Ishikawa (cell line): ENCODE measurements around the gene JAG2.

Experiments
- CEBPB ChIP-seq: IDR thresholded peaks from 2 replicates; pipeline ENCODE4 v1.6.1; 2012
- CREB1 ChIP-seq: IDR thresholded peaks from 2 replicates; pipeline ENCODE4 v1.6.1; 2012; ENCODE audit warnings: low read depth
- EGR1 ChIP-seq: IDR thresholded peaks from 2 replicates; pipeline ENCODE4 v1.6.1; 2012
- EP300 ChIP-seq: IDR thresholded peaks from 2 replicates; pipeline ENCODE4 v1.6.1; 2012; ENCODE audit warnings: borderline replicate concordance
- FOXM1 ChIP-seq: IDR thresholded peaks from 2 replicates; pipeline ENCODE4 v1.6.1; 2012; ENCODE audit warnings: low read depth, borderline replicate concordance
- NFIC ChIP-seq: IDR thresholded peaks from 2 replicates; pipeline ENCODE4 v1.6.1; 2012
- RAD21 ChIP-seq: IDR thresholded peaks from 2 replicates; pipeline ENCODE4 v1.6.1; 2012; ENCODE audit warnings: low read depth
- TAF1 ChIP-seq: IDR thresholded peaks from 2 replicates; pipeline ENCODE4 v1.6.1; 2012; ENCODE audit warnings: low read depth, mild to moderate bottlenecking
- TCF12 ChIP-seq: IDR thresholded peaks from 2 replicates; pipeline ENCODE4 v1.6.1; 2012; ENCODE audit warnings: low read depth
- TEAD4 ChIP-seq: IDR thresholded peaks from 2 replicates; pipeline ENCODE4 v1.6.1; 2012
- YY1 ChIP-seq: IDR thresholded peaks from 2 replicates; pipeline ENCODE4 v1.6.1; 2012; ENCODE audit warnings: low read depth
- ZBTB7A ChIP-seq: IDR thresholded peaks from 2 replicates; pipeline ENCODE4 v1.6.1; 2012; ENCODE audit warnings: low read depth
- TF ChIP-seq, protein P1 (sequence below): IDR thresholded peaks from 2 replicates; pipeline ENCODE4 v1.6.1; 2012; ENCODE audit warnings: low read depth, mild to moderate bottlenecking
- TF ChIP-seq, protein P2 (sequence below): IDR thresholded peaks from 2 replicates; pipeline ENCODE4 v1.6.1; 2012
- TF ChIP-seq, protein P3 (sequence below): IDR thresholded peaks from 2 replicates; pipeline ENCODE4 v1.6.1; 2012

The JAG2 gene

DNA sequence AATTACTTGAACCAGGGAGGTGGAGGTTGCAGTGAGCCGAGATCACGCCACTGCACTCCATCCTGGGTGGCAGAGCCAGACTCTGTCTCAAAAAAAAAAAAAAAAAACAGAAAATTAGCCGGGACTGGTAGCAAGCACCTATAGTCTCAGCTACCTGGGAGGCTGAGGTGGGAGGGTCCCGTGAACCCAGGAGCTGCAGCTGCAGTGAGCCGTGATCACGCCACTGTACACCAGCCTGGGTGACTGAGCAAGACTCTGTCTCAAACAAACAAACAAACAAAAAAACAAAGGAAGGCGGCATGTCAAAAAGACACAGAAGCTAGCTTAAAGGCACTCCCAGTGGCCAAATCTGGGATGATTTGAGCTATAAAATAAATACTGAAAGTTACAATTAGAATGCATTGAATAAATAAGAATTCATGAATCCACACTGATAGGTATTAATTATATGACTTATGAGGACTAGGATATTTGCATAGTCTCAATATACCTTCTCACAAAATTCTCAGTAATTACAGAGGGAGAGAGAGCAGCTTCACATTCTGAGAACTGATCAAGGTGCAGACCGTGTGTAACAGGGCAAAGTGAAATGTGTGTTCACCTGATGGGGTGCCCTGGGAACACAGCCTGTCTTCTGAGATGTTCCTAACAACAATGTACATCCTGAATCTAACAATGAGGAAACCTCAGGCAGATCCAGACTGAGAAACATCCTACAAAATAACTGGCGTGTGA, 60.6 kb downstream of the JAG2 start:
- TF ChIP-seq RAD21 (no peak), EGR1 (no peak), TAF1 (no peak), TCF12 (no peak), NFIC (no peak), ZBTB7A (no peak), TEAD4 (no peak), CEBPB (no peak), FOXM1 (no peak), EP300 (no peak), YY1 (no peak), CREB1 (no peak)
- TF ChIP-seq, protein P1, sequence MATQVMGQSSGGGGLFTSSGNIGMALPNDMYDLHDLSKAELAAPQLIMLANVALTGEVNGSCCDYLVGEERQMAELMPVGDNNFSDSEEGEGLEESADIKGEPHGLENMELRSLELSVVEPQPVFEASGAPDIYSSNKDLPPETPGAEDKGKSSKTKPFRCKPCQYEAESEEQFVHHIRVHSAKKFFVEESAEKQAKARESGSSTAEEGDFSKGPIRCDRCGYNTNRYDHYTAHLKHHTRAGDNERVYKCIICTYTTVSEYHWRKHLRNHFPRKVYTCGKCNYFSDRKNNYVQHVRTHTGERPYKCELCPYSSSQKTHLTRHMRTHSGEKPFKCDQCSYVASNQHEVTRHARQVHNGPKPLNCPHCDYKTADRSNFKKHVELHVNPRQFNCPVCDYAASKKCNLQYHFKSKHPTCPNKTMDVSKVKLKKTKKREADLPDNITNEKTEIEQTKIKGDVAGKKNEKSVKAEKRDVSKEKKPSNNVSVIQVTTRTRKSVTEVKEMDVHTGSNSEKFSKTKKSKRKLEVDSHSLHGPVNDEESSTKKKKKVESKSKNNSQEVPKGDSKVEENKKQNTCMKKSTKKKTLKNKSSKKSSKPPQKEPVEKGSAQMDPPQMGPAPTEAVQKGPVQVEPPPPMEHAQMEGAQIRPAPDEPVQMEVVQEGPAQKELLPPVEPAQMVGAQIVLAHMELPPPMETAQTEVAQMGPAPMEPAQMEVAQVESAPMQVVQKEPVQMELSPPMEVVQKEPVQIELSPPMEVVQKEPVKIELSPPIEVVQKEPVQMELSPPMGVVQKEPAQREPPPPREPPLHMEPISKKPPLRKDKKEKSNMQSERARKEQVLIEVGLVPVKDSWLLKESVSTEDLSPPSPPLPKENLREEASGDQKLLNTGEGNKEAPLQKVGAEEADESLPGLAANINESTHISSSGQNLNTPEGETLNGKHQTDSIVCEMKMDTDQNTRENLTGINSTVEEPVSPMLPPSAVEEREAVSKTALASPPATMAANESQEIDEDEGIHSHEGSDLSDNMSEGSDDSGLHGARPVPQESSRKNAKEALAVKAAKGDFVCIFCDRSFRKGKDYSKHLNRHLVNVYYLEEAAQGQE, result no peak
- TF ChIP-seq, protein P2, sequence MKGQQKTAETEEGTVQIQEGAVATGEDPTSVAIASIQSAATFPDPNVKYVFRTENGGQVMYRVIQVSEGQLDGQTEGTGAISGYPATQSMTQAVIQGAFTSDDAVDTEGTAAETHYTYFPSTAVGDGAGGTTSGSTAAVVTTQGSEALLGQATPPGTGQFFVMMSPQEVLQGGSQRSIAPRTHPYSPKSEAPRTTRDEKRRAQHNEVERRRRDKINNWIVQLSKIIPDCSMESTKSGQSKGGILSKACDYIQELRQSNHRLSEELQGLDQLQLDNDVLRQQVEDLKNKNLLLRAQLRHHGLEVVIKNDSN, result no peak
- TF ChIP-seq, protein P3, sequence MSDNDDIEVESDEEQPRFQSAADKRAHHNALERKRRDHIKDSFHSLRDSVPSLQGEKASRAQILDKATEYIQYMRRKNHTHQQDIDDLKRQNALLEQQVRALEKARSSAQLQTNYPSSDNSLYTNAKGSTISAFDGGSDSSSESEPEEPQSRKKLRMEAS, result no peak

DNA sequence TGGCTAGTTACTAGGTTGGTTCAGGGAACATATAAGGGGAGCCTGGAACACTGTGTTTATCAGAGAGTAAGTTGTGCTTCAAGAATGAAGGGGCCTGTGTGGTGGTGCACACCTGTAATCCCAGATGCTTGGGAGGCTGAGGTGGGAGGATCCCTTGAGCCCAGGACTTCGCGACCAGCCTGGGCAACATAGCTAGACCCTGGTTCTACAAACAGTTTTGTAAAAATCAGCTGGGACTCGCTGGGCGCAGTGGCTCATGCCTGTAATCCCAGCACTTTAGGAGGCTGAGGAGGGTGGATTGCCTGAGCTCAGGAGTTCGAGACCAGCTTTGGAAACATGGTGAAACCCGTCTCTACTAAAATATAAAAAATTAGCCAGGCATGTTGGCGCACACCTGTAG, 61.2 kb downstream of the JAG2 start:
- TF ChIP-seq CEBPB (no peak), TCF12 (no peak), TEAD4 (no peak), EP300 (no peak), TAF1 (no peak), EGR1 (no peak), FOXM1 (no peak)
- TF ChIP-seq, protein P1, result no peak

DNA sequence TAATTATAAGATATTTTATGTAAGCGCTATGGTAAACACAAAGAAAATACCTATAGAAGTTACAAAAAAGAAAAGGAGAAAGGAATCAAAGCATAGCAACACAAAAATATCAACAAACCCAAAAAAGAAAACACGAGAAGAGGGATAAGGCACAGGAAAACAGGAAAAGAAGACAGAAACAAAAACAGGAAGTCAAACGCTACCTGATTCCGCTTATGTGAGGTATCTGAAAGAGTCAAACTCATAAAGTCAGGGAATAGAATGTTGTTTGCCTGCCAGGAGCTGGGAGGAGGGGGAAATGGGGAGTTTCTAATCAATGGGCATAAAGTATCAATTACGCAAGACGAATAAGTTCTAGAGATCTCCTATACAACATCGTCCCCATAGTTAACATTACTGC, 63.4 kb downstream of the JAG2 start:
- TF ChIP-seq, protein P1, result no peak
- TF ChIP-seq TEAD4 (no peak), NFIC (no peak), YY1 (no peak), EGR1 (no peak), RAD21 (no peak), TCF12 (no peak), ZBTB7A (no peak), EP300 (no peak), CEBPB (no peak)
- TF ChIP-seq, protein P3, result no peak
- TF ChIP-seq, protein P2, result no peak

DNA sequence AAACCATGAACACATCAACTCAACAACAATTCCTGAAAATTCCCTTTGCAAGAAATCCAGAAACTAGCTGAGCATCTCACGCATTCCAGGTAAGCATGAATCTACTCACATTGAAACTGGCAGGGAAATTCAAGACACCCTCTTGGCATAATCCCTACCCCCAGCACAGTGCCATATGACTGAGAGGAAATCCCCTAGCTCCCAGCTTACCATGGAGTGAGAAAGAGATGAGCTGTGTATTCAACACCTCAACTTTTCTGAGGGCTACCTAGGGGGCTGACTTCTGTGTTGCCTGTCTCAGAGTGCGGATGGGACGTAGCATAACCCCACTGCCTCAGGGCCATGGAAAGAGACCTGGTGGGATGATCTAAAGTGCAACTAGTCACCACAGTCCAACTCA, 65.7 kb downstream of the JAG2 start:
- TF ChIP-seq ZBTB7A (no peak), CREB1 (no peak), NFIC (no peak), FOXM1 (no peak), YY1 (no peak), RAD21 (no peak), EP300 (no peak), TEAD4 (no peak), EGR1 (no peak), TAF1 (no peak), CEBPB (no peak), TCF12 (no peak)
- TF ChIP-seq, protein P1, result no peak
- TF ChIP-seq, protein P3, result no peak
